ENCODE results near the gene SGTA. TPM values are rescaled to one million over a fixed set of nuclear protein-coding genes. Genes with fewer than 3 reads are reported as not detected.

The SGTA gene
- total and polyA plus RNA-seq, 2 of the 13 experiments (the other 11 are each of a cell fraction or from before 2014, with no cell fraction given), result 43.9 to 47.4 TPM

GRCh38 chr19:2739602-2740313 is 43.3 kb downstream of the SGTA start, which contains the start of gene SLC39A3 (continued):
- TF ChIP-seq FOXM1 (CRISPR knock-in tag; IDR thresholded peaks at IDR 0.05) (no peak), FOXO1 (CRISPR knock-in tag; IDR thresholded peaks at IDR 0.05) (peak; percentile 90), TBX3 (IDR thresholded peaks at IDR 0.05; ENCODE audit: borderline replicate concordance) (no peak), PCBP1 (IDR thresholded peaks at IDR 0.05; ENCODE audit: borderline replicate concordance, low read depth, low read length) (peak; percentile 79; the same call in 1 of the 2 replicates), ZNF501 (CRISPR knock-in tag; IDR thresholded peaks at IDR 0.05) (peak; percentile 100), THRA (CRISPR knock-in tag; IDR thresholded peaks at IDR 0.05; ENCODE audit: borderline replicate concordance) (peak; percentile 94), MEIS2 (CRISPR knock-in tag; IDR thresholded peaks at IDR 0.05) (peak; percentile 98), KLF16 (CRISPR knock-in tag; IDR thresholded peaks at IDR 0.05) (peak in 1 of 2 experiments; percentile 100; a peak in 2 of 4 replicates), SMARCC2 (IDR thresholded peaks at IDR 0.05) (no peak), ETV6 (CRISPR knock-in tag; conservative IDR thresholded peaks at IDR 0.05) (peak; percentile 99), ZBTB4 (CRISPR knock-in tag; IDR thresholded peaks at IDR 0.05; ENCODE audit: borderline replicate concordance) (peak; percentile 75; the same call in 1 of the 2 replicates), DMAP1 (CRISPR knock-in tag; IDR thresholded peaks at IDR 0.05) (peak; percentile 49; the same call in 1 of the 2 replicates), MNT (IDR thresholded peaks at IDR 0.05) (0 out of 2 replicates have a peak, but pooled peaks have one; percentile 33), ZNF503 (CRISPR knock-in tag; IDR thresholded peaks at IDR 0.05) (peak; percentile 89), IKZF4 (CRISPR knock-in tag; IDR thresholded peaks at IDR 0.05; ENCODE audit: borderline replicate concordance, low read depth, not compliant biosample characterization) (peak; percentile 64), ZNF225 (CRISPR knock-in tag; IDR thresholded peaks at IDR 0.05) (peak; percentile 91; the same call in 1 of the 2 replicates), ZNF788 (CRISPR knock-in tag; IDR thresholded peaks at IDR 0.05; ENCODE audit: borderline replicate concordance) (peak; percentile 78; the same call in 1 of the 2 replicates)

All from HepG2 (cell line).